A673 (cell line): ENCODE data around the gene ACSL4. TPM values are rescaled to one million over a fixed set of nuclear protein-coding genes. Genes with fewer than 3 reads are reported as not detected.

ENCODE experiments used
- BruUV-seq: library from RNA; stranded (reverse); fragments of 400-500 nt; replicated peaks from 2 replicates; lab custom pipeline; 2021; lab: Mats Ljungman, UMichigan
- CTCF ChIA-PET: fragments of 300-600 bp; sonication (Branson Sonifier 250); formaldehyde crosslinking; loops from one replicate; lab custom pipeline; 2022; ENCODE audit warnings: antibody characterized with exemption; lab: Charles Lee
- POLR2A ChIA-PET: fragments of 300-600 bp; sonication (Branson Sonifier 250); formaldehyde crosslinking; loops from one replicate; lab custom pipeline; 2022; ENCODE audit warnings: antibody characterized with exemption; ENCODE audit not compliant: low non-redundant PET; lab: Charles Lee
- DNase-seq: peaks from one replicate; pipeline ENCODE4 v3.0.0-alpha.2; 2015; ENCODE audit warnings: low spot score
- H3K27ac ChIP-seq: fragments of 200-600 bp; sonication (generic); 2 replicates; pipeline ENCODE4 v1.5.1; 2016; ENCODE audit warnings: mixed run types, low read depth, mild to moderate bottlenecking, mixed read lengths, antibody characterized with exemption, low read length; ENCODE audit not compliant: poor library complexity, severe bottlenecking
- H3K27me3 ChIP-seq: fragments of 200-600 bp; sonication (generic); replicated peaks from 2 replicates; pipeline ENCODE4 v1.6.1; 2017; ENCODE audit warnings: mixed run types, low read depth, mild to moderate bottlenecking, mixed read lengths, antibody characterized with exemption, low read length; ENCODE audit not compliant: insufficient read depth, poor library complexity
- H3K36me3 ChIP-seq: fragments of 200-600 bp; sonication (generic); 2 replicates; pipeline ENCODE4 v1.6.1; 2016; ENCODE audit warnings: mixed run types, mild to moderate bottlenecking, mixed read lengths, antibody characterized with exemption, low read length; ENCODE audit not compliant: insufficient read depth, poor library complexity, severe bottlenecking
- H3K4me1 ChIP-seq: fragments of 200-600 bp; sonication (generic); 2 replicates; pipeline ENCODE4 v1.6.1; 2017; ENCODE audit warnings: mixed run types, mild to moderate bottlenecking, mixed read lengths, antibody characterized with exemption, low read length; ENCODE audit not compliant: insufficient read depth, poor library complexity, severe bottlenecking
- H3K4me3 ChIP-seq: fragments of 200-600 bp; sonication (generic); 2 replicates; pipeline ENCODE4 v1.5.1; 2016; ENCODE audit warnings: low read depth, mixed run types, mild to moderate bottlenecking, mixed read lengths, low read length; ENCODE audit not compliant: poor library complexity, severe bottlenecking
- H3K9me3 ChIP-seq: fragments of 200-600 bp; sonication (generic); 2 replicates; pipeline ENCODE4 v1.6.1; 2016; ENCODE audit warnings: mixed run types, low read depth, mild to moderate bottlenecking, mixed read lengths, antibody characterized with exemption, low read length; ENCODE audit not compliant: poor library complexity, severe bottlenecking
- EZH2 ChIP-seq: fragments of 200-600 bp; sonication (generic); IDR thresholded peaks from 2 replicates; pipeline ENCODE4 v1.6.1; 2017; ENCODE audit warnings: borderline replicate concordance, low read depth, mild to moderate bottlenecking, mixed read lengths, antibody characterized with exemption, low read length; ENCODE audit not compliant: poor library complexity, severe bottlenecking
- intact Hi-C: fragments of 100-400 bp; cut with micrococcal nuclease; formaldehyde crosslinking; loops from one replicate; pipeline ENCODE4 v1.10.0; 2022; ENCODE audit not compliant: unreplicated experiment
- total RNA-seq: library from RNA; stranded (reverse); gene quantifications from 2 replicates; pipeline ENCODE4 v1.2.3, GENCODE V29; 2021
- TF ChIP-seq, protein P1 (sequence below): fragments of 300-800, 200-600 bp; sonication (generic); conservative IDR thresholded peaks from 2 replicates; pipeline ENCODE4 v1.5.1; 2017; ENCODE audit warnings: low read depth, mild to moderate bottlenecking, antibody characterized with exemption, low read length, moderate library complexity, mixed read lengths

The ACSL4 gene
- total RNA-seq, 1 experiment from 2014 or later: 59.7 TPM

DNA sequence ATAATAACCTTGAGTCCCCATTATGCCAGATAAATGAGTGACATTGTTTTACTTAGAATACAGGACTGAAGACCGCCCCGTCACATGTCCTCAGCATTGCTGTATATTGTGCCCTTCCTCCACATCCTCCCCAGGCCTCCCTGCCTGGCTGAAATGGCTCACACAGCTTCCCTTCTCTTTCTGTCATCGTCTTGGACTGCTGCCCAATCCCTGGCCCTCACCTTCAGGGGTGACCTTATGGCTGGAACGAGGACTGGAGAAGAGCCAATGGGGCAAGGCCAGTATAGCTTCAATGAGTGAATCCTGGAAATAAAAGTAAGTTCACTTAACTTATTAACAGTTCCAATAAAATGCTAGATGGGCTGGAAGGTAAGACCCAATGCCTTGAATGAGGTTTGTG, 110.8 kb downstream of the ACSL4 start:
- DNase-seq: no peak
- TF ChIP-seq, protein P1, sequence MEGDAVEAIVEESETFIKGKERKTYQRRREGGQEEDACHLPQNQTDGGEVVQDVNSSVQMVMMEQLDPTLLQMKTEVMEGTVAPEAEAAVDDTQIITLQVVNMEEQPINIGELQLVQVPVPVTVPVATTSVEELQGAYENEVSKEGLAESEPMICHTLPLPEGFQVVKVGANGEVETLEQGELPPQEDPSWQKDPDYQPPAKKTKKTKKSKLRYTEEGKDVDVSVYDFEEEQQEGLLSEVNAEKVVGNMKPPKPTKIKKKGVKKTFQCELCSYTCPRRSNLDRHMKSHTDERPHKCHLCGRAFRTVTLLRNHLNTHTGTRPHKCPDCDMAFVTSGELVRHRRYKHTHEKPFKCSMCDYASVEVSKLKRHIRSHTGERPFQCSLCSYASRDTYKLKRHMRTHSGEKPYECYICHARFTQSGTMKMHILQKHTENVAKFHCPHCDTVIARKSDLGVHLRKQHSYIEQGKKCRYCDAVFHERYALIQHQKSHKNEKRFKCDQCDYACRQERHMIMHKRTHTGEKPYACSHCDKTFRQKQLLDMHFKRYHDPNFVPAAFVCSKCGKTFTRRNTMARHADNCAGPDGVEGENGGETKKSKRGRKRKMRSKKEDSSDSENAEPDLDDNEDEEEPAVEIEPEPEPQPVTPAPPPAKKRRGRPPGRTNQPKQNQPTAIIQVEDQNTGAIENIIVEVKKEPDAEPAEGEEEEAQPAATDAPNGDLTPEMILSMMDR: no peak
- TF ChIP-seq EZH2: no peak
- no peaks in the 10 kb centered on the region for H3K9me3 ChIP-seq
- CTCF ChIA-PET: no interaction called here
- BruUV-seq: no TSS peak
- H3K36me3 ChIP-seq: no peaks in the 10 kb centered on the region
- H3K27ac ChIP-seq: no peak overlapping the region
- no peaks in the 10 kb centered on the region for H3K4me1 ChIP-seq
- POLR2A ChIA-PET: no interaction called here
- no peak overlapping the region for H3K4me3 ChIP-seq
- H3K27me3 ChIP-seq: no peaks in the 10 kb centered on the region
- intact Hi-C loops: no loop called here

DNA sequence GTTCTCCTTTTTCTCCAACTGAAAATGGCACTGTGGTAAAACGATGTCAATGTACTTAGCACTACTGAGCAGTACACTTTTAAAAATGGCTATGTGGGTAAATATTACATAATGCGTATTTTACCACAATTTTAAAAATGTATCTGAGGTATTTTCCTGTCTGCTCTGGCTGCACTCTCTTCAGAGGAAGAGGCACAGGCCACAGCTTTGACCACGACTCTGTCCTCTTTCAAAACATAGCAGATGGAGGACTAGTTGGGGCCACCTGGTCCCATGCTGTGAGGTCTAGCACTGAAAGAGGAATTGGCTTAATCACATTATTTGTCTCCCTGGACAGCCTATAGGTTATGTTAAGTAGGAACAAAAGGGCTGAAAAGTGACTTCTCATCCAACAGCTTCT, 113.3 kb downstream of the ACSL4 start:
- TF ChIP-seq, protein P1: no peak
- no peak for TF ChIP-seq EZH2
- no TSS peak for BruUV-seq
- Histone ChIP-seq H3K36me3 (no peaks in the 10 kb centered on the region), H3K27ac (no peak overlapping the region), H3K27me3 (no peaks in the 10 kb centered on the region), H3K4me3 (no peak overlapping the region), H3K9me3 (no peaks in the 10 kb centered on the region), H3K4me1 (no peaks in the 10 kb centered on the region)
- intact Hi-C loops: no loop called here
- ChIA-PET POLR2A (no interaction called here), CTCF (no interaction called here)
- DNase-seq: no peak

DNA sequence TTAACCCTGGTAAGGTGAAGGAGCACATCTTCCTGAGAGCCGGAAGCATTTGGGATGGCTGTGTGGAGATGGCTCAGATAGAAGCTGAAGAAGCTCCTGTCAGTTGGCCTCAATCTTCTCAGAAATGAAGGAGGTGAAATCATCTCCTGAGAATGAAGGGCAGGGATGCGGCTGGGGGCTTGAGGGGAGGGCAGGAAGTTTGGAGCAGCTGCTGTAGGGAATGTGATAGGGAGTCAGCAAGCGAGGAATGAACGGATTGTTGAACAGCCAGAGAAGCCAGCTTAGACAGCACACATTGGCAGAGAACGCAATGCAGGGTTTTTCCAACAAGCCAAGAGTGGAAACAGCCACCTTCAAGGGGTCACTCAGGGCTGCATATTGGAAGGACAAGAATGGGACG, 118.1 kb downstream of the ACSL4 start:
- no peaks in the 10 kb centered on the region for H3K36me3 ChIP-seq
- no peak overlapping the region for H3K27ac ChIP-seq
- no peak overlapping the region for H3K4me3 ChIP-seq
- no peaks in the 10 kb centered on the region for H3K9me3 ChIP-seq
- H3K4me1 ChIP-seq: no peaks in the 10 kb centered on the region
- TF ChIP-seq EZH2: no peak
- TF ChIP-seq, protein P1: no peak
- intact Hi-C loops: no loop called here
- no peaks in the 10 kb centered on the region for H3K27me3 ChIP-seq
- POLR2A ChIA-PET: no interaction called here
- no peak for DNase-seq
- CTCF ChIA-PET: no interaction called here
- no TSS peak for BruUV-seq
